HG02884 (cell line): Measurements from ENCODE around the gene CNDP2.
A peak's percentile ranks its signal among the peaks of the same experiment; 100 is the strongest.

Experiments used
- ATAC-seq: cut with Tn5 transposase; IDR thresholded peaks from one replicate; pipeline ENCODE4 v1.9.1; 2021; ENCODE audit warnings: mild to moderate bottlenecking, moderate library complexity; ENCODE audit not compliant: unreplicated experiment

Gene CNDP2

GRCh38 chr18:74495581-74496507, at the start of gene CNDP2:
CNDP2 (plus strand) TSS chr18:74496363; CDS start chr18:74499974, 3,611 bp downstream.
- ATAC-seq = peak; percentile 67

GRCh38 chr18:74446631-74447403, 49.3 kb upstream of the CNDP2 start:
- no peak for ATAC-seq

GRCh38 chr18:74447404-74448152, 48.6 kb upstream of the CNDP2 start:
- ATAC-seq = no peak

- no peak for ATAC-seq
Observed at GRCh38 chr18:74450626-74451025, 45.5 kb upstream of the CNDP2 start.

GRCh38 chr18:74451148-74451547, 45.0 kb upstream of the CNDP2 start:
- ATAC-seq = no peak

GRCh38 chr18:74453016-74453566, 43.1 kb upstream of the CNDP2 start:
- ATAC-seq = no peak

GRCh38 chr18:74453642-74454198, 42.4 kb upstream of the CNDP2 start:
- ATAC-seq = no peak

GRCh38 chr18:74454279-74454751, 41.8 kb upstream of the CNDP2 start:
- ATAC-seq = no peak

GRCh38 chr18:74455386-74455785, 40.8 kb upstream of the CNDP2 start:
- no peak for ATAC-seq

- no peak for ATAC-seq
Observed at GRCh38 chr18:74456017-74456348, 40.2 kb upstream of the CNDP2 start.

GRCh38 chr18:74456349-74457042, 39.7 kb upstream of the CNDP2 start:
- no peak for ATAC-seq

GRCh38 chr18:74457043-74457724, 39.0 kb upstream of the CNDP2 start, which contains the start of gene DIPK1C:
DIPK1C (minus strand) TSS chr18:74457308; CDS start chr18:74457259, 49 bp downstream.
- ATAC-seq = no peak

GRCh38 chr18:74457725-74458421, 38.3 kb upstream of the CNDP2 start:
- ATAC-seq = no peak

- no peak for ATAC-seq
Observed at GRCh38 chr18:74459889-74460288, 36.3 kb upstream of the CNDP2 start.

GRCh38 chr18:74460825-74461224, 35.3 kb upstream of the CNDP2 start:
- no peak for ATAC-seq

- ATAC-seq = no peak
Observed at GRCh38 chr18:74463254-74463653, 32.9 kb upstream of the CNDP2 start.

- ATAC-seq = no peak
Observed at GRCh38 chr18:74463983-74464382, 32.2 kb upstream of the CNDP2 start.

GRCh38 chr18:74465775-74466174, 30.4 kb upstream of the CNDP2 start:
- no peak for ATAC-seq
